ENCODE data around the gene TUBB4B. TPM values are rescaled to one million over a fixed set of nuclear protein-coding genes. Genes with fewer than 3 reads are reported as not detected.

TUBB4B gene
- total and polyA plus RNA-seq, 7 donors = 141 to 505 (median 196) TPM

- WGBS, 2 donors = 24 to 69% methylated on average over 14 of the region's 14 CpGs
- TF ChIP-seq EP300 (IDR thresholded peaks at IDR 0.05) (no peak), POLR2AphosphoS5 (IDR thresholded peaks at IDR 0.05) (no peak), POLR2A (IDR thresholded peaks at IDR 0.05) (no peak), CTCF (IDR thresholded peaks at IDR 0.05) (no peak)
- Histone ChIP-seq H3K36me3 (no peaks in the 10 kb centered on the region), H3K27ac (no peak within 1 kb of the TSS), H3K4me1 (peaks cover 0 to 10% (median 4%) of the 10 kb centered on the region in 4 donors), H3K4me3 (no peak within 1 kb of the TSS), H3K27me3 (peaks cover 35 to 71% (median 71%) of the 10 kb centered on the region in 3 donors), H3K9me3 (no peaks in the 10 kb centered on the region)
- intact Hi-C loops (cut with DNase I) = no loop called here
- DNase-seq = no peak
Observed at GRCh38 chr9:137230705-137231371, 10.2 kb upstream of the TUBB4B start, which contains the start of gene SLC34A3. TSS of gene SLC34A3 (plus strand) at chr9:137230901. CDS start at chr9:137231703, 802 bp downstream.

- H3K4me3 ChIP-seq = no peak overlapping the region
- no peak for DNase-seq
- H3K9me3 ChIP-seq = no peaks in the 10 kb centered on the region
- WGBS, 2 donors = 88 to 89% methylated on average over 23 of the region's 23 CpGs
- peaks cover 35 to 71% (median 71%) of the 10 kb centered on the region in 3 donors for H3K27me3 ChIP-seq
- TF ChIP-seq POLR2A (IDR thresholded peaks at IDR 0.05) (no peak), CTCF (IDR thresholded peaks at IDR 0.05) (no peak), EP300 (IDR thresholded peaks at IDR 0.05) (no peak), POLR2AphosphoS5 (IDR thresholded peaks at IDR 0.05) (no peak)
- no peaks in the 10 kb centered on the region for H3K36me3 ChIP-seq
- H3K4me1 ChIP-seq = peaks cover 0 to 17% (median 11%) of the 10 kb centered on the region in 4 donors
- intact Hi-C loops (cut with DNase I) = no loop called here
- H3K27ac ChIP-seq = no peak overlapping the region
Observed at GRCh38 chr9:137231372-137232039, 9.6 kb upstream of the TUBB4B start.

- Histone ChIP-seq H3K9me3 (no peaks in the 10 kb centered on the region), H3K27me3 (peaks cover 35 to 71% (median 71%) of the 10 kb centered on the region in 3 donors), H3K27ac (no peak overlapping the region), H3K4me3 (no peak overlapping the region), H3K36me3 (no peaks in the 10 kb centered on the region), H3K4me1 (peaks cover 0 to 22% (median 17%) of the 10 kb centered on the region in 4 donors)
- intact Hi-C loops (cut with DNase I) = no loop called here
- TF ChIP-seq EP300 (IDR thresholded peaks at IDR 0.05) (no peak), CTCF (IDR thresholded peaks at IDR 0.05) (no peak), POLR2AphosphoS5 (IDR thresholded peaks at IDR 0.05) (no peak), POLR2A (IDR thresholded peaks at IDR 0.05) (no peak)
- DNase-seq = no peak
- 52 to 77% methylated on average over 10 of the region's 10 CpGs for WGBS, 2 donors
Observed at GRCh38 chr9:137232101-137232500, 9.0 kb upstream of the TUBB4B start.

GRCh38 chr9:137232510-137232909 lies 8.6 kb upstream of the TUBB4B start:
- WGBS, 2 donors = 18 to 79% methylated on average over 24 of the region's 24 CpGs
- Histone ChIP-seq H3K36me3 (no peaks in the 10 kb centered on the region), H3K4me3 (no peak overlapping the region), H3K27ac (no peak overlapping the region), H3K27me3 (peaks cover 35 to 71% (median 71%) of the 10 kb centered on the region in 3 donors), H3K4me1 (peaks cover 0 to 21% (median 18%) of the 10 kb centered on the region in 4 donors), H3K9me3 (no peaks in the 10 kb centered on the region)
- intact Hi-C loops (cut with DNase I) = no loop called here
- no peak for DNase-seq
- TF ChIP-seq POLR2A (IDR thresholded peaks at IDR 0.05) = no peak
- no peak for TF ChIP-seq POLR2AphosphoS5 (IDR thresholded peaks at IDR 0.05)
- TF ChIP-seq EP300 (IDR thresholded peaks at IDR 0.05) = no peak
- TF ChIP-seq CTCF (IDR thresholded peaks at IDR 0.05) = no peak
